ENCODE results near the gene POU6F1. TPM values are rescaled to one million over a fixed set of nuclear protein-coding genes. Genes with fewer than 3 reads are reported as not detected.

Gene POU6F1
- total and polyA plus RNA-seq, 9 of the 15 experiments (the other 6 are each of a cell fraction or from before 2014, with no cell fraction given): 0.14 to 3.3 (median 1.1) TPM

DNA sequence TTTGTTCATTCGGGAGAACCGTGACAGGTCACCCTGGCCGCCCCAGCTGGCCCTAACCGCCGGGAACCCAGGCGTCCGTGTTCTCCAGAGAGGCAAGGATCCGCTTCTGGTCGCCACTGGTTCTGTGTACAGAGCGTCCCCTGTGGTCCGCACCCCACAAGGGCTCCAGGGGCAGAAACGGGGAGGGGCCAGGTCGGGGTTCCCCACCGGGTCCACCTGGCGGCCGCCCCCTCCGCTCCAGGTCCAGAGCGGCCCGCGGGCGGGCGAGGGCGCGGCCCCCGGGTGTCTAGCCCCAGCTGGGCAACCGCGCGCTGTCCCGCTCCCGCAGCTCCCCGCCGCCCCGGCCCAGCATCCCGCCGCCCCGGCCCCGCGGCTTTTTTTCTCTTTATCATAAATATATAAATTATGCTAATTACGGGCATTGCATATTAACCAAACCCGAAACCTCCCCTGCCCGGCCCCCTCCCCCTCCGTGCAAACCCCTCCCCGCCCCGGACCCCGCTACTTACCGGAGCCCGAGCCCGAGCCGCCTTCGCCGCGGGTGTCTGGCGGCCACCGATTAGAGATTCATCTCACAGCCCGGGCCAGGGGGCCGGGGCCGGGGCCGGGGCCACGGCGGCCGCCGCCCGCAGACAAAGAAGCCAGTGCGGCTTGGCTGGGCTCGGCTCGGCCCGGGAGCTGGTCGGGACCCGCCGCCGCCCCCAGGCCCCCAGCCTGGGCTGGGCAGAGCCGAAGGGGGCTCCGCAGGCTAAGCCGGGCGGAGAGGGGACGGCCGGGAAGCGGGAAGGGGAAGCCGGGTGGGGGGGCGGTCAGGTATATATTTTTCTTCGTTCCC lies 512 bp downstream of the POU6F1 start (continued):
- TF ChIP-seq RBBP5 (IDR thresholded peaks at IDR 0.05; ENCODE audit: borderline replicate concordance, insufficient read depth, low read length, poor library complexity, severe bottlenecking) (peak; percentile 46), GATAD2B (IDR thresholded peaks at IDR 0.05; ENCODE audit: borderline replicate concordance) (peak; percentile 79), KDM1A (IDR thresholded peaks at IDR 0.05) (0 out of 4 replicates have a peak, but pooled peaks of 1 of the 2 experiments have one; percentile 38), MYNN (IDR thresholded peaks at IDR 0.05) (0 out of 2 replicates have a peak, but pooled peaks have one; percentile 29), MYNN (CRISPR knock-in tag; IDR thresholded peaks at IDR 0.05) (no peak), RBM34 (IDR thresholded peaks at IDR 0.05; ENCODE audit: borderline replicate concordance, insufficient read depth, low read length) (no peak), CTCFL (IDR thresholded peaks at IDR 0.05; ENCODE audit: borderline replicate concordance, insufficient read depth, low read depth, low read length, poor library complexity, severe bottlenecking) (peak; percentile 20), CHD4 (IDR thresholded peaks at IDR 0.05; ENCODE audit: insufficient read depth, insufficient replicate concordance, low read depth, low read length, poor library complexity, severe bottlenecking) (no peak), ZBTB43 (CRISPR knock-in tag; IDR thresholded peaks at IDR 0.05) (no peak), RAD21 (CRISPR knock-in tag; conservative IDR thresholded peaks at IDR 0.05 in 1 of 2, IDR thresholded peaks at IDR 0.05 in 1 of 2) (peak in 1 of 2 experiments; percentile 15; a peak in 1 of 4 replicates), ERF (CRISPR knock-in tag; IDR thresholded peaks at IDR 0.05) (no peak), ZNF518B (CRISPR knock-in tag; IDR thresholded peaks at IDR 0.05) (no peak), CBX8 (IDR thresholded peaks at IDR 0.05; ENCODE audit: borderline replicate concordance, extremely low read depth, low read depth, low read length, poor library complexity, severe bottlenecking) (no peak), MAZ (CRISPR knock-in tag; conservative IDR thresholded peaks at IDR 0.05 in 1 of 2, IDR thresholded peaks at IDR 0.05 in 1 of 2) (peak; percentile 41 to 76), C11orf30 (IDR thresholded peaks at IDR 0.05; ENCODE audit: low read depth) (peak; percentile 25; the same call in 1 of the 2 replicates)
- TF ChIP-seq, protein P1, sequence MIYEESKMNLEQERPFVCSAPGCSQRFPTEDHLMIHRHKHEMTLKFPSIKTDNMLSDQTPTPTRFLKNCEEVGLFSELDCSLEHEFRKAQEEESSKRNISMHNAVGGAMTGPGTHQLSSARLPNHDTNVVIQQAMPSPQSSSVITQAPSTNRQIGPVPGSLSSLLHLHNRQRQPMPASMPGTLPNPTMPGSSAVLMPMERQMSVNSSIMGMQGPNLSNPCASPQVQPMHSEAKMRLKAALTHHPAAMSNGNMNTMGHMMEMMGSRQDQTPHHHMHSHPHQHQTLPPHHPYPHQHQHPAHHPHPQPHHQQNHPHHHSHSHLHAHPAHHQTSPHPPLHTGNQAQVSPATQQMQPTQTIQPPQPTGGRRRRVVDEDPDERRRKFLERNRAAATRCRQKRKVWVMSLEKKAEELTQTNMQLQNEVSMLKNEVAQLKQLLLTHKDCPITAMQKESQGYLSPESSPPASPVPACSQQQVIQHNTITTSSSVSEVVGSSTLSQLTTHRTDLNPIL (CRISPR knock-in tag; IDR thresholded peaks at IDR 0.05): no peak

All from K562 (cell line).